IMR-90 (cell line): Measurements from ENCODE around the gene PBXIP1. TPM values are rescaled to one million over a fixed set of nuclear protein-coding genes. Genes with fewer than 3 reads are reported as not detected.

Source experiments
- ATAC-seq: fragments of 200-7000 bp; cut with Tn5 transposase; 2 replicates; pipeline ENCODE4 v1.9.1; 2020; ENCODE audit warnings: low read depth, mild to moderate bottlenecking, moderate library complexity
- BruUV-seq: library from RNA; stranded (reverse); fragments of 400-500 nt; replicated peaks from 2 replicates; lab custom pipeline; 2021; lab: Mats Ljungman, UMichigan
- CTCF ChIA-PET: fragments of 300-600 bp; formaldehyde crosslinking; extraction: SDS; loops from one replicate; lab custom pipeline; 2021; ENCODE audit warnings: antibody characterized with exemption; lab: Yijun Ruan, JAX
- POLR2A ChIA-PET: fragments of 300-600 bp; sonication (Branson Sonifier 250); formaldehyde crosslinking; loops from one replicate; lab custom pipeline; 2022; ENCODE audit warnings: antibody characterized with exemption; ENCODE audit not compliant: unreplicated experiment; lab: Charles Lee
- DNase-seq: peaks from one replicate; pipeline ENCODE4 v3.0.0; 2013
- H2AFZ ChIP-seq: replicated peaks from 2 replicates; pipeline ENCODE3; 2013; ENCODE audit warnings: low read length, mild to moderate bottlenecking; ENCODE audit not compliant: poor library complexity
- H2AK5ac ChIP-seq: 2 replicates; pipeline ENCODE4 v1.6.1; 2013; ENCODE audit warnings: low read depth, low read length, inconsistent platforms
- H2AK9ac ChIP-seq: replicated peaks from 2 replicates; pipeline ENCODE3; 2013; ENCODE audit warnings: mild to moderate bottlenecking, low read depth, low read length, moderate library complexity; ENCODE audit not compliant: poor library complexity
- H2BK120ac ChIP-seq: 2 replicates; pipeline ENCODE4 v1.6.1; 2013; ENCODE audit warnings: low read depth, low read length, inconsistent platforms
- H2BK15ac ChIP-seq: 3 replicates; pipeline ENCODE4 v1.6.1; 2013; ENCODE audit warnings: low read depth, low read length, inconsistent platforms
- H2BK20ac ChIP-seq: 2 replicates; pipeline ENCODE4 v1.6.1; 2013; ENCODE audit warnings: low read depth, mild to moderate bottlenecking, inconsistent platforms, low read length, moderate library complexity
- H2BK5ac ChIP-seq: 2 replicates; pipeline ENCODE4 v1.6.1; 2013; ENCODE audit warnings: mild to moderate bottlenecking, low read depth, low read length, inconsistent platforms; ENCODE audit not compliant: poor library complexity, severe bottlenecking
- H3K14ac ChIP-seq: replicated peaks from 2 replicates; pipeline ENCODE4 v1.6.1; 2013; ENCODE audit warnings: low read depth, low read length, inconsistent platforms
- H3K18ac ChIP-seq: 2 replicates; pipeline ENCODE4 v1.6.1; 2013; ENCODE audit warnings: low read depth, low read length, control low read depth
- H3K23ac ChIP-seq: 2 replicates; pipeline ENCODE4 v1.6.1; 2013; ENCODE audit warnings: low read depth, low read length, inconsistent platforms
- H3K27ac ChIP-seq: 2 replicates; pipeline ENCODE4 v1.5.1; 2013; ENCODE audit warnings: mild to moderate bottlenecking, control low read depth, low read length; ENCODE audit not compliant: insufficient read depth
- H3K27me3 ChIP-seq: 2 replicates; pipeline ENCODE4 v1.6.1; 2013; ENCODE audit warnings: low read length; ENCODE audit not compliant: control insufficient read depth, insufficient read depth
- H3K36me3 ChIP-seq: 2 replicates; pipeline ENCODE4 v1.6.1; 2013; ENCODE audit warnings: low read length, mixed read lengths; ENCODE audit not compliant: control insufficient read depth, insufficient read depth
- H3K4ac ChIP-seq: 2 replicates; pipeline ENCODE4 v1.6.1; 2013; ENCODE audit warnings: low read depth, low read length, inconsistent platforms
- H3K4me1 ChIP-seq: 2 replicates; pipeline ENCODE4 v1.6.1; 2013; ENCODE audit warnings: low read length, mixed read lengths; ENCODE audit not compliant: control insufficient read depth, insufficient read depth
- H3K4me2 ChIP-seq: 2 replicates; pipeline ENCODE4 v1.6.1; 2013; ENCODE audit warnings: low read depth, mild to moderate bottlenecking, control low read depth, low read length, moderate library complexity
- H3K4me3 ChIP-seq: 2 replicates; pipeline ENCODE4 v1.5.1; 2013; ENCODE audit warnings: low read depth, mild to moderate bottlenecking, control low read depth, low read length, moderate library complexity; ENCODE audit not compliant: insufficient read depth
- H3K56ac ChIP-seq: 2 replicates; pipeline ENCODE4 v1.6.1; 2013; ENCODE audit warnings: low read length, inconsistent platforms; ENCODE audit not compliant: insufficient read depth; ENCODE audit errors: extremely low read depth
- H3K79me1 ChIP-seq, 2 experiments: 2 replicates each; pipeline ENCODE4 v1.6.1; 2013; ENCODE audit warnings: low read length in 2 of 2, inconsistent platforms in 1 of 2, low read depth in 1 of 2
- H3K9ac ChIP-seq: 2 replicates; pipeline ENCODE4 v1.6.1; 2013; ENCODE audit warnings: low read depth, low read length, control low read depth
- H3K9me1 ChIP-seq: 2 replicates; pipeline ENCODE4 v1.6.1; 2013; ENCODE audit warnings: low read length, inconsistent platforms; ENCODE audit not compliant: insufficient read depth
- H3K9me3 ChIP-seq: 2 replicates; pipeline ENCODE4 v1.6.1; 2013; ENCODE audit warnings: low read length; ENCODE audit not compliant: control insufficient read depth, insufficient read depth
- H4K20me1 ChIP-seq: 2 replicates; pipeline ENCODE4 v1.6.1; 2013; ENCODE audit warnings: low read length, inconsistent platforms; ENCODE audit not compliant: insufficient read depth
- H4K5ac ChIP-seq: 2 replicates; pipeline ENCODE4 v1.6.1; 2013; ENCODE audit warnings: mild to moderate bottlenecking, low read depth, low read length, control low read depth
- H4K8ac ChIP-seq, 2 experiments: 2 replicates each; pipeline ENCODE4 v1.6.1; 2013; ENCODE audit warnings: low read depth in 2 of 2, low read length in 2 of 2, control low read depth in 1 of 2, inconsistent platforms in 1 of 2
- H4K91ac ChIP-seq: 2 replicates; pipeline ENCODE4 v1.6.1; 2013; ENCODE audit warnings: low read depth, low read length, inconsistent platforms; ENCODE audit not compliant: insufficient read depth
- BHLHE40 ChIP-seq: fragments of 150-350 bp; IDR thresholded peaks from 2 replicates; pipeline ENCODE4 v1.6.1; 2016; ENCODE audit warnings: mild to moderate bottlenecking, low read depth, low read length
- CEBPB ChIP-seq: IDR thresholded peaks from 2 replicates; pipeline ENCODE4 v1.6.1; 2012; ENCODE audit warnings: low read depth, low read length, improper control_type of control experiment
- ELK1 ChIP-seq: fragments of 150-350 bp; IDR thresholded peaks from 2 replicates; pipeline ENCODE4 v1.6.1; 2016; ENCODE audit warnings: low read depth, mild to moderate bottlenecking, low read length, moderate library complexity, borderline replicate concordance
- FOS ChIP-seq: fragments of 150-350 bp; IDR thresholded peaks from 2 replicates; pipeline ENCODE4 v1.6.1; 2016; ENCODE audit warnings: low read depth, low read length
- MXI1 ChIP-seq: IDR thresholded peaks from 2 replicates; pipeline ENCODE4 v1.6.1; 2012; ENCODE audit warnings: low read depth, mild to moderate bottlenecking, low read length, moderate library complexity, borderline replicate concordance
- SMC3 ChIP-seq: fragments of 150-350 bp; IDR thresholded peaks from 2 replicates; pipeline ENCODE4 v1.6.1; 2016; ENCODE audit warnings: low read depth, mild to moderate bottlenecking, antibody characterized with exemption, low read length, moderate library complexity
- WGBS, 2 experiments: methylation state at CpG; one replicate each; pipeline versions ENCODE4 v1.1.5 to v1.1.7; 2013; ENCODE audit warnings: missing lambda C conversion rate in 2 of 2; ENCODE audit not compliant: insufficient read length in 1 of 2; ENCODE audit errors: extremely low coverage in 2 of 2; 5-methylcytosine and 5-hydroxymethylcytosine counted together
- dilution Hi-C: fragments of 300-500 bp; cut with HindIII; formaldehyde crosslinking; loops from one replicate; pipeline ENCODE4 v1.14.3; 2018; ENCODE audit warnings: low sequenced_read_pairs; ENCODE audit not compliant: unreplicated experiment
- in situ Hi-C: fragments of 300-500 bp; cut with MboI; formaldehyde crosslinking; loops from 3 replicates; pipeline ENCODE4 v1.14.3; 2019; ENCODE audit warnings: low sequenced_read_pairs, inconsistent platforms, mixed read lengths
- intact Hi-C: fragments of 100-400 bp; cut with micrococcal nuclease; formaldehyde crosslinking; loops from 2 replicates; pipeline ENCODE4 v1.10.0; 2022
- polyA plus RNA-seq, 3 experiments: library from polyadenylated mRNA; depleted of rRNA; stranded (reverse); fragments of >200 nt; gene quantifications; 2 replicates each; pipeline ENCODE4 v1.2.3, GENCODE V29; 2012; ENCODE audit warnings: low replicate concordance in 1 of 3
- total RNA-seq: library from RNA; depleted of rRNA; stranded (reverse); fragments of >200 nt; gene quantifications from 2 replicates; pipeline ENCODE4 v1.2.3, GENCODE V29; 2012

The PBXIP1 gene
- total and polyA plus RNA-seq, 2 of the 4 experiments (the other 2 are of a cell fraction): 28.3 to 44.2 TPM

GRCh38 chr1:154899041-154899440 lies 56.9 kb downstream of the PBXIP1 start:
- no TSS peak for BruUV-seq
- TF ChIP-seq BHLHE40 (no peak), CEBPB (no peak), ELK1 (no peak), MXI1 (no peak), SMC3 (no peak), FOS (no peak)
- Histone ChIP-seq H3K23ac (no peak overlapping the region), H3K56ac (no peak overlapping the region), H2AFZ (no peak overlapping the region), H3K9me1 (no peaks in the 10 kb centered on the region), H3K27me3 (peaks cover 48% of the 10 kb centered on the region), H3K18ac (no peak overlapping the region), H2AK9ac (no peak overlapping the region), H2AK5ac (no peak overlapping the region), H2BK20ac (no peak overlapping the region), H3K36me3 (no peaks in the 10 kb centered on the region), H2BK120ac (no peak overlapping the region), H3K27ac (no peak overlapping the region), H4K8ac (no peak overlapping the region), H3K9me3 (no peaks in the 10 kb centered on the region), H2BK5ac (no peak overlapping the region), H2BK15ac (no peak overlapping the region), H3K14ac (no peak overlapping the region), H3K4me2 (no peak overlapping the region), H4K91ac (no peak overlapping the region), H3K4ac (no peak overlapping the region), H3K4me1 (no peaks in the 10 kb centered on the region; the same call in 1 of the 2 replicates), H3K79me1 (no peaks in the 10 kb centered on the region), H4K20me1 (no peaks in the 10 kb centered on the region), H3K9ac (no peak overlapping the region), H3K4me3 (no peak overlapping the region), H4K5ac (no peak overlapping the region)
- 67% methylated on average over 1 of the region's 6 CpGs; no CpG with 5 or more reads in 1 of the 2 experiments for WGBS, 2 experiments
- ATAC-seq: no peak
- in situ Hi-C loops (no loop called here), intact Hi-C loops (no loop called here), dilution Hi-C loops (no loop called here)
- CTCF ChIA-PET: no interaction called here
- DNase-seq: no peak
- POLR2A ChIA-PET: no interaction called here
